Fibroblast of gingiva (primary cell): Measurements from ENCODE around the gene NDUFA13.
"Not testable (repeated sequence)": the region's sequence is repeated elsewhere in the genome, so short reads cannot be mapped to it uniquely, and the experiment has no call there.

ENCODE experiments used
- DNase-seq: peaks from one replicate; pipeline ENCODE4 v3.0.0-alpha.2; 2011; ENCODE audit warnings: low read depth

The NDUFA13 gene

GRCh38 chr19:19515642-19516519, at the start of gene NDUFA13:
Gene NDUFA13 (plus strand): TSS chr19:19516225. CDS start chr19:19516239, 14 bp downstream.
- peak; percentile 90 for DNase-seq

GRCh38 chr19:19468424-19469050, 47.5 kb upstream of the NDUFA13 start:
- DNase-seq = peak; percentile 28

- DNase-seq = no peak
Observed at GRCh38 chr19:19470579-19470978, 45.4 kb upstream of the NDUFA13 start.

- DNase-seq = no peak
Observed at GRCh38 chr19:19471682-19472081, 44.3 kb upstream of the NDUFA13 start.

GRCh38 chr19:19472106-19472505, 43.9 kb upstream of the NDUFA13 start:
- DNase-seq = not testable (repeated sequence)

- DNase-seq = no peak
Observed at GRCh38 chr19:19475015-19475765, 40.8 kb upstream of the NDUFA13 start.

- no peak for DNase-seq
Observed at GRCh38 chr19:19475849-19476828, 39.9 kb upstream of the NDUFA13 start.

- DNase-seq = no peak
Observed at GRCh38 chr19:19477705-19478383, 38.2 kb upstream of the NDUFA13 start.

- DNase-seq = no peak
Observed at GRCh38 chr19:19480688-19481087, 35.3 kb upstream of the NDUFA13 start.

- no peak for DNase-seq
Observed at GRCh38 chr19:19482809-19483596, 33.0 kb upstream of the NDUFA13 start.

- peak; percentile 40 for DNase-seq
Observed at GRCh38 chr19:19485161-19485997, 30.6 kb upstream of the NDUFA13 start.

GRCh38 chr19:19485998-19486290, 30.1 kb upstream of the NDUFA13 start:
- DNase-seq = no peak

GRCh38 chr19:19486343-19487076, 29.5 kb upstream of the NDUFA13 start:
- DNase-seq = no peak

GRCh38 chr19:19487077-19487949, 28.7 kb upstream of the NDUFA13 start:
- DNase-seq = no peak

GRCh38 chr19:19487950-19488874, 27.8 kb upstream of the NDUFA13 start:
- DNase-seq = no peak
